OCI-LY1 (cell line): ENCODE results near the gene RASGRF2.

Experiments used
- H2AFZ ChIP-seq: fragments of 200-600 bp; sonication (generic), shearing (Covaris generic); 2 replicates; pipeline ENCODE4 v1.6.0; 2014; ENCODE audit warnings: antibody characterized with exemption, mild to moderate bottlenecking, low read length
- H3F3A ChIP-seq: fragments of 200-600 bp; sonication (generic), shearing (Covaris generic); 2 replicates; pipeline ENCODE4 v1.6.0; 2014; ENCODE audit warnings: mild to moderate bottlenecking, antibody characterized with exemption, low read length, moderate library complexity; ENCODE audit not compliant: insufficient read depth
- H3K27ac ChIP-seq: fragments of 200-600 bp; sonication (generic); 2 replicates; pipeline ENCODE4 v1.5.1; 2014; ENCODE audit warnings: low read length, mixed run types, mild to moderate bottlenecking, low read depth; ENCODE audit not compliant: poor library complexity, severe bottlenecking
- H3K27me3 ChIP-seq: fragments of 200-600 bp; sonication (generic); 2 replicates; pipeline ENCODE4 v1.6.0; 2014; ENCODE audit warnings: antibody characterized with exemption, mild to moderate bottlenecking, low read length, moderate library complexity; ENCODE audit not compliant: insufficient read depth
- H3K36me3 ChIP-seq: fragments of 200-600 bp; sonication (generic); 2 replicates; pipeline ENCODE4 v1.6.1; 2014; ENCODE audit warnings: mild to moderate bottlenecking, antibody characterized with exemption, low read length, moderate library complexity, mixed read lengths; ENCODE audit not compliant: insufficient read depth
- H3K4me1 ChIP-seq: fragments of 200-600 bp; sonication (generic); 2 replicates; pipeline ENCODE4 v1.5.1; 2014; ENCODE audit warnings: mild to moderate bottlenecking, low read length, moderate library complexity; ENCODE audit not compliant: insufficient read depth, severe bottlenecking
- H3K4me2 ChIP-seq: fragments of 200-600 bp; sonication (generic), shearing (Covaris generic); 2 replicates; pipeline ENCODE4 v1.6.1; 2014; ENCODE audit warnings: low read length
- H3K4me3 ChIP-seq: fragments of 200-600 bp; sonication (generic); 2 replicates; pipeline ENCODE4 v1.5.1; 2014; ENCODE audit warnings: low read length, low read depth, mild to moderate bottlenecking, mixed read lengths; ENCODE audit not compliant: poor library complexity, severe bottlenecking
- H3K79me2 ChIP-seq: fragments of 200-600 bp; shearing (Covaris generic); 2 replicates; pipeline ENCODE4 v1.6.1; 2016; ENCODE audit warnings: mixed run types, low read length, mixed read lengths; ENCODE audit not compliant: insufficient read depth
- H3K9ac ChIP-seq: fragments of 200-600 bp; sonication (generic), shearing (Covaris generic); 2 replicates; pipeline ENCODE4 v1.6.1; 2014; ENCODE audit warnings: mild to moderate bottlenecking, low read length, mixed read lengths
- H3K9me2 ChIP-seq: fragments of 200-600 bp; sonication (generic), shearing (Covaris generic); 2 replicates; pipeline ENCODE4 v1.6.1; 2014; ENCODE audit warnings: low read depth, mild to moderate bottlenecking, low read length, mixed read lengths
- H3K9me3 ChIP-seq: fragments of 200-600 bp; shearing (Covaris generic); 2 replicates; pipeline ENCODE4 v1.6.1; 2014; ENCODE audit warnings: low read length, mixed read lengths
- H4K20me1 ChIP-seq: fragments of 200-600 bp; sonication (generic), shearing (Covaris generic); 2 replicates; pipeline ENCODE4 v1.6.0; 2016; ENCODE audit warnings: mild to moderate bottlenecking, low read length; ENCODE audit not compliant: insufficient read depth
- EZH2 ChIP-seq: fragments of 200-600 bp; sonication (generic), shearing (Covaris generic); IDR thresholded peaks from 2 replicates; pipeline ENCODE4 v1.8.0; 2017; ENCODE audit warnings: borderline replicate concordance, mixed run types, mild to moderate bottlenecking, antibody characterized with exemption, low read length, moderate library complexity, mixed read lengths
- TF ChIP-seq, protein P1 (sequence below): fragments of 200-600 bp; sonication (generic), shearing (Covaris generic); IDR thresholded peaks from 2 replicates; pipeline ENCODE4 v1.5.1; 2017; ENCODE audit warnings: mild to moderate bottlenecking, antibody characterized with exemption, low read length, moderate library complexity, mixed read lengths

The RASGRF2 gene

DNA sequence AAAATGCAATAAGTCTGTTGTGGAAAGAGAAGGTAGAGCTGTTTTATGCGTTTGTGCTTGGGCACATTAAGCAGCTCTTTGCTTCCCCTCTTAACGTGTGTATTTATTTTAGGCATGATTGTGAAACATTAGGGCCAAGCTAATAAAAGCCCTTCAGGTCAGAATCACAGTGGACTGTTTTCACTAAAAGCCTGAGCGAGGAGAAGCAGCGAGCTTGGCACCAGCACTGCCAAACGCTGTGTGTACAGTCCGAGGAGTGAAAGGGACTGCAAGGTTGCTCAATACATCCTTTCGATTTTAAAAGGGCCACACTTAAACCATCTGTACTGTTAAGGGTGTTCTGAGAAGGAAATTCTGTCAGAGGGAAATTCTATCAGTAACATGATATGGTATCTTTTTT lies 165.8 kb downstream of the RASGRF2 start:
- Histone ChIP-seq H3K4me3 (no peak overlapping the region), H3K79me2 (no peaks in the 10 kb centered on the region), H3K9me3 (no peaks in the 10 kb centered on the region), H3K4me2 (no peak overlapping the region), H3K27ac (no peak overlapping the region), H3K9ac (no peak overlapping the region), H2AFZ (no peak overlapping the region), H3K27me3 (no peaks in the 10 kb centered on the region), H3K36me3 (no peaks in the 10 kb centered on the region), H4K20me1 (no peaks in the 10 kb centered on the region), H3K9me2 (no peaks in the 10 kb centered on the region), H3F3A (no peaks in the 10 kb centered on the region), H3K4me1 (no peaks in the 10 kb centered on the region)
- TF ChIP-seq, protein P1, sequence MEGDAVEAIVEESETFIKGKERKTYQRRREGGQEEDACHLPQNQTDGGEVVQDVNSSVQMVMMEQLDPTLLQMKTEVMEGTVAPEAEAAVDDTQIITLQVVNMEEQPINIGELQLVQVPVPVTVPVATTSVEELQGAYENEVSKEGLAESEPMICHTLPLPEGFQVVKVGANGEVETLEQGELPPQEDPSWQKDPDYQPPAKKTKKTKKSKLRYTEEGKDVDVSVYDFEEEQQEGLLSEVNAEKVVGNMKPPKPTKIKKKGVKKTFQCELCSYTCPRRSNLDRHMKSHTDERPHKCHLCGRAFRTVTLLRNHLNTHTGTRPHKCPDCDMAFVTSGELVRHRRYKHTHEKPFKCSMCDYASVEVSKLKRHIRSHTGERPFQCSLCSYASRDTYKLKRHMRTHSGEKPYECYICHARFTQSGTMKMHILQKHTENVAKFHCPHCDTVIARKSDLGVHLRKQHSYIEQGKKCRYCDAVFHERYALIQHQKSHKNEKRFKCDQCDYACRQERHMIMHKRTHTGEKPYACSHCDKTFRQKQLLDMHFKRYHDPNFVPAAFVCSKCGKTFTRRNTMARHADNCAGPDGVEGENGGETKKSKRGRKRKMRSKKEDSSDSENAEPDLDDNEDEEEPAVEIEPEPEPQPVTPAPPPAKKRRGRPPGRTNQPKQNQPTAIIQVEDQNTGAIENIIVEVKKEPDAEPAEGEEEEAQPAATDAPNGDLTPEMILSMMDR, result no peak
- TF ChIP-seq EZH2, result no peak

DNA sequence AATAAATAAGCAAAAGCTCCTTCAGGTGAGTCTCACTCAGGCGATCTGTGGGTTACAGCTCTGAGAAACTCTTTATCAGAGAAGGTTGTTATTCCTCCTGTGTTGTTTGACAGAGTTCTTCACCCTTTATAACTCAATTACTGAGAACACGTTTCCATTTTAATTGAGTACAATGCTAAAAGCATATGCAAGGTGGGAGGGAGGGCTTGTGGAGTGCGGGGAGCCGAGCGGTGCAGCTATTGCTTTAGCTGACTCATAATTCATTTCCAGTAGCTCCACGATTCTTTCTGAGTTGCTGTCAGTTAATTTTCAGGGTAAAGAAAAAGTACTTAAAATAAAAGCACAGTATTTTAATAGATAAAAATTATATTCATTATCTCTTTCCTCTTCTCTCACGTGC lies 168.3 kb downstream of the RASGRF2 start:
- H4K20me1 ChIP-seq, result no peaks in the 10 kb centered on the region

DNA sequence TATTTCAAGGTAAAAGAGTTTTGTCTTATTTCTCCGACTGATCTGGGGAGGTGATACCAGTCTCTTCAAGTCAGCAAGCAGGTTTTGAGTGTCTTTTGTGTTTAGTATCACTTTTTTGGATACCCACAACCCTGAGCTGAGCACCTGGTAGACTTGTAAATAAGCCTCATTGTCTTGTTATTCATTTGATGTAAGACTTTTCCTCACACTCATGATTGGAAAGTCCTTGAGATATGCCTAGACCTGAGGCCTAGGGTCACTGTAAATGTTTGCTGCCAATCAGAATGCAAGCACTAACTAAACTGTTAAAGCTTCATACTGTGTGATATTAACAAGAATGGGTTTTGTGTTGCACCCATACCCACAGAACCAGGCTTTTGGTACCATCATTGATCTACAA lies 172.2 kb downstream of the RASGRF2 start:
- Histone ChIP-seq H2AFZ (no peak overlapping the region), H3K9me3 (no peaks in the 10 kb centered on the region), H3K79me2 (no peaks in the 10 kb centered on the region), H3F3A (no peaks in the 10 kb centered on the region), H3K4me2 (no peak overlapping the region), H3K27ac (no peak overlapping the region), H3K9me2 (no peaks in the 10 kb centered on the region), H3K4me1 (no peaks in the 10 kb centered on the region), H4K20me1 (no peaks in the 10 kb centered on the region), H3K4me3 (no peak overlapping the region), H3K27me3 (no peaks in the 10 kb centered on the region), H3K36me3 (no peaks in the 10 kb centered on the region), H3K9ac (no peak overlapping the region)
- TF ChIP-seq, protein P1, result no peak
- no peak for TF ChIP-seq EZH2

More for the DNA sequence above, 168.3 kb downstream of the RASGRF2 start:
- no peak overlapping the region for H3K4me2 ChIP-seq
- no peaks in the 10 kb centered on the region for H3K9me3 ChIP-seq
- TF ChIP-seq, protein P1, result no peak
- no peak for TF ChIP-seq EZH2
- no peaks in the 10 kb centered on the region for H3K4me1 ChIP-seq
- H3K4me3 ChIP-seq, result no peak overlapping the region
- no peaks in the 10 kb centered on the region for H3F3A ChIP-seq
- H3K36me3 ChIP-seq, result no peaks in the 10 kb centered on the region
- no peaks in the 10 kb centered on the region for H3K79me2 ChIP-seq
- H3K9me2 ChIP-seq, result no peaks in the 10 kb centered on the region
- no peak overlapping the region for H2AFZ ChIP-seq
- H3K9ac ChIP-seq, result no peak overlapping the region
- no peak overlapping the region for H3K27ac ChIP-seq
- no peaks in the 10 kb centered on the region for H3K27me3 ChIP-seq
